Choroid plexus epithelial cell (primary cell): ENCODE measurements around the gene IKBKG.
"Not testable (repeated sequence)": the region's sequence is repeated elsewhere in the genome, so short reads cannot be mapped to it uniquely, and the experiment has no call there.

Experiments
- DNase-seq: peaks from one replicate; pipeline ENCODE4 v3.0.0-alpha.2; 2010; ENCODE audit warnings: low read depth
- H3K4me3 ChIP-seq: 2 replicates; pipeline ENCODE4 v1.5.1; 2011; ENCODE audit warnings: low read depth, mild to moderate bottlenecking, control low read depth, low read length, moderate library complexity
- TF ChIP-seq, protein P1 (sequence below): conservative IDR thresholded peaks from 2 replicates; pipeline ENCODE4 v1.5.1; 2011; ENCODE audit warnings: low read depth, mild to moderate bottlenecking, control low read depth, inconsistent platforms, low read length, moderate library complexity

Gene IKBKG

DNA sequence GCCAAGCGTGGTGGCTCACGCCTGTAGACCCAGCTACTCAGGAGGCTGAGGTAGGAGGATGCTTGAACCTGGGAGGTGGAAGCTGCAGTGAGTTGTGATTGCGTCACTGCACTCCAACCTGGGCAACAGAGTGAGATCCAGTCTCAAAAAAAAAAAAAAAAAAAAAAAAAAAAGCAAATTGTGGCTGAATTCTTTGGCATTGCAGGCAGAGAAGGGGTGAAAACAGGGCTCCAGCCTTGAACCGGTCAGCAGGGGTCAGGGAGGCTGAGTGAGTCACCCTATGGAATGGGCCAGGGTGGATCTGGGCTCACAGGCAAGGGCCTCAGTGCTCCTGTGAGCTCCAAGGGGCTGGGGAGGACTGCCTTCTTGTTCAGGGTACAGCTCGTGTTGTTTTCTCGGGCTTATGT lies 18.2 kb upstream of the IKBKG start:
- TF ChIP-seq, protein P1, sequence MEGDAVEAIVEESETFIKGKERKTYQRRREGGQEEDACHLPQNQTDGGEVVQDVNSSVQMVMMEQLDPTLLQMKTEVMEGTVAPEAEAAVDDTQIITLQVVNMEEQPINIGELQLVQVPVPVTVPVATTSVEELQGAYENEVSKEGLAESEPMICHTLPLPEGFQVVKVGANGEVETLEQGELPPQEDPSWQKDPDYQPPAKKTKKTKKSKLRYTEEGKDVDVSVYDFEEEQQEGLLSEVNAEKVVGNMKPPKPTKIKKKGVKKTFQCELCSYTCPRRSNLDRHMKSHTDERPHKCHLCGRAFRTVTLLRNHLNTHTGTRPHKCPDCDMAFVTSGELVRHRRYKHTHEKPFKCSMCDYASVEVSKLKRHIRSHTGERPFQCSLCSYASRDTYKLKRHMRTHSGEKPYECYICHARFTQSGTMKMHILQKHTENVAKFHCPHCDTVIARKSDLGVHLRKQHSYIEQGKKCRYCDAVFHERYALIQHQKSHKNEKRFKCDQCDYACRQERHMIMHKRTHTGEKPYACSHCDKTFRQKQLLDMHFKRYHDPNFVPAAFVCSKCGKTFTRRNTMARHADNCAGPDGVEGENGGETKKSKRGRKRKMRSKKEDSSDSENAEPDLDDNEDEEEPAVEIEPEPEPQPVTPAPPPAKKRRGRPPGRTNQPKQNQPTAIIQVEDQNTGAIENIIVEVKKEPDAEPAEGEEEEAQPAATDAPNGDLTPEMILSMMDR = no peak
- DNase-seq = peak; percentile 49
- H3K4me3 ChIP-seq = no peak overlapping the region

- TF ChIP-seq, protein P1 = no peak
- H3K4me3 ChIP-seq = no peak overlapping the region
- DNase-seq = no peak
Measured at GRCh38 chrX:154530286-154530685, 17.1 kb upstream of the IKBKG start.

- DNase-seq = peak; percentile 64
- TF ChIP-seq, protein P1 = no peak
- no peak overlapping the region for H3K4me3 ChIP-seq
Measured at GRCh38 chrX:154531626-154532025, 15.8 kb upstream of the IKBKG start.

- H3K4me3 ChIP-seq = no peak overlapping the region
- TF ChIP-seq, protein P1 = no peak
- no peak for DNase-seq
Measured at GRCh38 chrX:154532690-154533089, 14.7 kb upstream of the IKBKG start.

- TF ChIP-seq, protein P1 = peak; percentile 89
- H3K4me3 ChIP-seq = no peak overlapping the region
Measured at GRCh38 chrX:154534526-154535322, 12.7 kb upstream of the IKBKG start.

DNA sequence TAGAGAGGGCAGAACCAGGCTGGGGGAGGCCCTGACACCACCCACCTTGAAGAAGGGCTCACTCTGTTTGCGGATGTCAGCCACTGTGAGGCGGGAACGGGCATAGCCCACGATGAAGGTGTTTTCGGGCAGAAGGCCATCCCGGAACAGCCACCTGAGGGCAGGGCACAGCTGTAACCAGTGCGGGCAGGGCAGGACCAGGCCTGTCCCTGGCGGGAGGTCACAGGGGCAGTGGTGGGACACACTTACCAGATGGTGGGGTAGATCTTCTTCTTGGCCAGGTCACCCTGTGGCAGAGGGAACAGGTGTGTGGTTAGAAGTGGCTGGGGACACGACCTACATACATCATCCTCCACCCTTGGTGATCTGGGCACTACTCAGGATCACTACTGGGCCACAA lies 11.5 kb upstream of the IKBKG start:
- H3K4me3 ChIP-seq = no peak overlapping the region
- DNase-seq = no peak
- TF ChIP-seq, protein P1 = no peak

More at GRCh38 chrX:154534526-154535322, 12.7 kb upstream of the IKBKG start:
- peak; percentile 89 for DNase-seq

DNA sequence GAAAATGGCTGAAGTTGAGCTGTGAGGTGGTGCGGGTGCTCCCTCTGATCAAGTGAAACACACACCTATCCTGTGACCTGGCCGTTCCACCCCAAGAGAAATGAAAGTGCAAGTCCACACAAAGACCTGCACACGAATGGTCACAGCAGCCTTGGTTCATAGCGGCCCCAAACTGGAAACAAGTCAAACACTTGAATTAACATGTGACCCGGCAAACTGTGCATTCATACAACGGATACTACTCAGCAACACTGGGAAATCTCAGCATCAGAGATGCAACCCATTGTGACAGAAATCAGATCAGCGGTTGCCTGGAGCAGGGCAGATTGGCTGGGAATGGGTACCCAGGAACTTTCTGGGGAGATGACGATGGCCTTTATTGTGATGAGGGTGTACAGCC lies 8.3 kb upstream of the IKBKG start:
- DNase-seq = no peak
- TF ChIP-seq, protein P1 = no peak

GRCh38 chrX:154540365-154540764 lies 7.1 kb upstream of the IKBKG start:
- not testable (repeated sequence) for DNase-seq, H3K4me3 ChIP-seq

More for the DNA sequence above, 8.3 kb upstream of the IKBKG start:
- no peak overlapping the region for H3K4me3 ChIP-seq
